Stimulated activated naive B cell treated with anti-CD40 and anti-IgM and Interleukin-4, amounts not matched to agents 10 μg/mL and 1 μg/mL and 100 μg/mL, for 72 hours (primary cell): Measurements from ENCODE around the gene TNFAIP1.

ENCODE experiments used
- ATAC-seq, 2 donors: fragments of 150-1000 bp; cut with Tn5 transposase; replicated peaks; 2 replicates each; pipeline ENCODE4 v1.10.0; 2021; ENCODE audit warnings: moderate library complexity in 1 of 2
- DNase-seq: peaks from one replicate; pipeline ENCODE4 v3.0.0; 2021
- H3K27ac Mint-ChIP-seq: one replicate; pipeline ENCODE4 v1.8.0; 2022; ENCODE audit warnings: mild to moderate bottlenecking, mixed read lengths
- H3K27me3 Mint-ChIP-seq, 2 donors: one replicate each; pipeline ENCODE4 v1.8.0; 2022; ENCODE audit warnings: mixed read lengths in 2 of 2
- H3K36me3 Mint-ChIP-seq, 2 donors: one replicate each; pipeline ENCODE4 v1.8.0; 2022; ENCODE audit warnings: mixed read lengths in 2 of 2, mild to moderate bottlenecking in 1 of 2
- H3K4me1 Mint-ChIP-seq, 2 donors: one replicate each; pipeline ENCODE4 v1.8.0; 2022; ENCODE audit warnings: mixed read lengths in 2 of 2, mild to moderate bottlenecking in 1 of 2
- H3K4me3 Mint-ChIP-seq, 2 donors: one replicate each; pipeline ENCODE4 v1.8.0; 2022; ENCODE audit warnings: mild to moderate bottlenecking in 2 of 2, mixed read lengths in 2 of 2, moderate library complexity in 1 of 2
- H3K9me3 Mint-ChIP-seq, 2 donors: one replicate each; pipeline ENCODE4 v1.8.0; 2022; ENCODE audit warnings: mixed read lengths in 2 of 2, mild to moderate bottlenecking in 1 of 2

Gene TNFAIP1

DNA sequence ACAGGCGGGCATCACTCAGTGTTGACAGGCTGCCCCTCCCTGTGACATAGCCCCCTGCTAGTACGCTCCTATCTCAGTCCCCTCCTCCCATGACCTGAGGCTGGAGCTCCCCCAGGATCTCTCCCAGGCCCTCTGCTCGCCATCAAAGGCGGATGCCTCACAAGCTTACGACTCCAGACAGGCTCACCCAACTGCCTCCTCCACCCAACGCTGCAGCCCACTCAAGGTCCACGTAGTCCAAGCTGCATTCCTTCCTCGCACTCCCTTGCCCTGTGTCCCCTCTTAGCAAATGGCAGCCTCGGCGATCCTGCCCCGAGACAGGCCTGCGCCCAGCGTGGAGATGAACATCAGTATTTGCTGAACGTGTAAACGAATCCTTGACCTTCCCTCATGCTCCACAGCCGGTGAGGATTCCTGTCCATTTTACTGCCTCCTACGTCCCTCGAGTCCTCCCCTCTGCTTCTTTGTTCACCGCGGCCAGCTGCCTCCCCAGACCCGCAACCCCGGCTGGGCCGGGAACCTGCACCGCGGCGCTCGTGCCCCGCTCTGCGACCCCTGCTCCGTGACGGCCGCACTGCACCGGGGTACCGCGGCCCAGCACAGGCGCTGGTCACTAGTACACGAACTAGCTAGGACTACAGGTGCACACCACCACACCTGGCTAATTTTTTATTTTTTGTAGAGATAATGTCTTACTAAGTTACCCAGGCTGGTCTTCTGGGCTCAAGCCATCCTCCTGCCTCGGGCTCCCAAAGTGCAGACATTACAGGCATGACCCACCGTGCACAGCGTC lies 17.4 kb upstream of the TNFAIP1 start:
- no peaks in the 10 kb centered on the region for H3K9me3 Mint-ChIP-seq
- peak overlapping the region; percentile 91 to 96 for H3K4me3 Mint-ChIP-seq
- peak; percentile 11 to 17 for ATAC-seq
- peaks cover 26 to 45% of the 10 kb centered on the region in 2 donors for H3K36me3 Mint-ChIP-seq
- H3K4me1 Mint-ChIP-seq: peaks cover 30 to 44% of the 10 kb centered on the region in 2 donors
- DNase-seq: no peak
- peaks cover 8 to 14% of the 10 kb centered on the region in 2 donors for H3K27me3 Mint-ChIP-seq
- H3K27ac Mint-ChIP-seq: peak overlapping the region; percentile 98

DNA sequence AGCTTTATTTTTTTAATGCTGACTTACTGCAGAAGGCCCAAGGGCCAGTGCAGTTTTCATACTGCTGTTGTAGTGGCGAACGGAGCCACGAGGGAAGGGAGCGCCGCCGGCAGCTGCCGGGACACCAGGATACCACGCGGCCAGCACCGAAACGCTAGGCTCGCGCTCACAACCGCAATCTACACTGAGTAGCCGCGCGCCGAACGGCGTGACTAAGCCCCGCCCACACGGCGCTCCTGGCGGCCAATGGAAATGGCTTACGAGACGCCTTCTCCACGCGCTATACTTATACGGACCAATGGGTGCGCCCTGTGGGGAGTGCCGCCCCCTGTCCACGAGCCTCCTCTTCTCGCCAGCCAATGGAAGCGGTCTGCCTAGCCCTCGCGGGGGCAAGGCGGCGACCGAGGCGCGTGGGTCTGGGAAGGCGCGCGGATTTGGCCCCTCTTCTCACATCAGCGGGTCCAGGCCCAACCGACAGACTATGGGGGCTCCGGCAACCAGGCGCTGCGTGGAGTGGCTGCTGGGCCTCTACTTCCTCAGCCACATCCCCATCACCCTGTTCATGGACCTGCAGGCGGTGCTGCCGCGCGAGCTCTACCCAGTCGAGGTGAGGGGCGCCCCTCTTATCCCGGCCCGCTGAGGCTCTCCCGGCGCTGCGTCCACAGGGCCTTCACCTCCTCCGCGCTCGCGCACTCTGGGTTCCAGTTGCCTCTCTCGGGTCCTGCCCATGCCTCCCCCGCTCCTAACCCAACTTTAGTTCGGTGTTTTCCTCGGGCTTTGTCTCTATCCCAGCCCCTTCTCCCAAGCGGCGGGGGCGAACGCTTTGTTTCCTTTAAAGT lies 16.6 kb upstream of the TNFAIP1 start, which contains the start of gene TMEM97:
TSS of gene TMEM97 (plus strand) at position 442 of the 839 bp plus-strand sequence. CDS start at position 482, 40 bp downstream.
- peak within 1 kb of the TSS; percentile 98 for H3K27ac Mint-ChIP-seq
- peak; percentile 94 for DNase-seq
- H3K36me3 Mint-ChIP-seq: peaks cover 26 to 46% of the 10 kb centered on the region in 2 donors
- H3K9me3 Mint-ChIP-seq: no peaks in the 10 kb centered on the region
- peak within 1 kb of the TSS; percentile 91 to 96 for H3K4me3 Mint-ChIP-seq
- ATAC-seq: peak; percentile 97 to 98
- peaks cover 30 to 44% of the 10 kb centered on the region in 2 donors for H3K4me1 Mint-ChIP-seq
- peaks cover 8 to 14% of the 10 kb centered on the region in 2 donors for H3K27me3 Mint-ChIP-seq

DNA sequence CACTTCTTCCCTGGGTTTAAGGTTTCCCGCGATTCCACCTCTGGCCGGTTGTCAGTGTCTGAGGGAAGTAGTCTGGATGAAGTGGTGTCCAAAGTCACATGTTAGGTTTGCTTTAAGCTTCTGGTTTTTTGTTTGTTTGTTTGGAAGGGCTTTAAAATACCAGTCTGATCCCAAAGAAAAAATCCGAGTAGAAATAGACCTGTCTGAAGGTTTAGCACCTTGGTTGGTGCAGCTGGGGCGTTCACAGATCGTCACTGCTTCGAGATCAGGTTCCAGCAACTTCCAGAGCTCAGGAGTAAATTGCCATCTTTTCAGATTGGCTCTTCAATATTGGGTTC lies 16.0 kb upstream of the TNFAIP1 start:
- Mint-ChIP-seq H3K9me3 (no peaks in the 10 kb centered on the region), H3K4me3 (peak overlapping the region; percentile 91 to 96), H3K4me1 (peaks cover 30 to 46% of the 10 kb centered on the region in 2 donors), H3K27me3 (peaks cover 8 to 14% of the 10 kb centered on the region in 2 donors), H3K27ac (peak overlapping the region; percentile 98), H3K36me3 (peaks cover 26 to 46% of the 10 kb centered on the region in 2 donors)
- ATAC-seq: no peak
- no peak for DNase-seq

DNA sequence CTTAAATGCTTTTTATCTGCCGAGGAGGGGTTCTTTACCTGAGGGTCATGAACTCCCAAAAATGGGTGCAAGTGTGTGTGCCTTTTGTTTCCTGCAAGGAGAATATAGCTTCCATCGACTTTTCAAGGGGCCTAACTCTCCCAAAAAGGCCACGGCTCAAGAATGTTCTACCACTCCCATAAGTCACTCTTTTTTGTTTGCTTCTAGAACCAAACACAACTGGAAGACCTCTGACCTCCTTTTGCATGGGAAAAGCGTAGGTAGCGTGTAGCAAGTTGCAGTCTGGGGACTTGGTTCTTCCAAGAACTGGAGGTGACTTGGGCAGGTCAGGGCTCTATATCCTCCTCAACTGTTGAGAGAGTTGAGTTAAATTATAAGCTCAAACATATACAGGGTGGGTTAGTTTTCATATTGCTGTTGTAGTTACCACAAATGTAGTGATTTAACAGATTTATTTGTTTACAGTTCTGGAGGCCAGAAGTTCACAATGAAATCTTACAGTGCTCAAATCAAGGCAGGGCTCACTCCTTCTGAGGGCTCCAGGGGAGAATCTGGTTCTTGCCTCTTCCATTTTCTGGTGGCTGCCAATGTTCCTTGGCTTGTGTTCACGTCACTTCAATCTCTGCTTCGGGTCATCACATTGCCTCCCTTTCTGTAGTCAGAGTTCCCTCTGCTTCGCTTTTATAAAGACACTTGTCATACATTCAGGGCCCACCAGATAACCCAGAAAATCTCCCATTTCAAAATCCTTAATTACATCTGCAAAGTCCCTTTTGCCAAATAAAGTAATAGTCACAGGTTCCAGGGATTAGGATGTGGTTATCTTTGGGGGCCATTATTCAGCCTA lies 15.1 kb upstream of the TNFAIP1 start:
- Mint-ChIP-seq H3K4me1 (peaks cover 35 to 55% of the 10 kb centered on the region in 2 donors), H3K27me3 (peaks cover 8 to 14% of the 10 kb centered on the region in 2 donors), H3K4me3 (peak overlapping the region; percentile 91 to 96), H3K27ac (peak overlapping the region; percentile 91), H3K9me3 (no peaks in the 10 kb centered on the region), H3K36me3 (peaks cover 31 to 51% of the 10 kb centered on the region in 2 donors)
- no peak for ATAC-seq
- DNase-seq: no peak

DNA sequence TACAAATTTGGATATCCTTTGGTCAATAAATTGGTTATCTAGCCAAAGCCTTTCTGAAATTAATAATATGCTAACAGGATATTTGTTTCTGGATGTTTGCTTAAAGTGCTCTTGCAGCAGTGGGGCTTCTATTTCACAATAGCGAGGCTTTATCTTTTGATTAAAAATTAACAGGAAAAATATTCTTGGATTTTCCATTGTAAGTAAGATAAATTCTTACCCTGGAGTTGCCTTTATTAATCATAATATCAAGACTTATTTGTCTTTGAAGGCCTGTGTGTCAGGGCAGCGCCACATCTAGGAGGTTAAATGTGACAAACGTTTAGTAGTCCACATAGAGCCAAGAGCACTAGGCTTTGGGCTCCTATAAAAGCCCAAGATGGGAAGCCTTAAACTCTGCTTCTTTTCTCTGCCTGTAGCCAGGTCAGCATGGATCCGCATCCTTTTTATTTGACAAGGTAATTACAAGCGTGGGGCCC lies 11.3 kb upstream of the TNFAIP1 start:
- Mint-ChIP-seq H3K36me3 (peaks cover 41 to 53% of the 10 kb centered on the region in 2 donors), H3K27ac (no peak overlapping the region), H3K9me3 (no peaks in the 10 kb centered on the region), H3K4me1 (peaks cover 21 to 40% of the 10 kb centered on the region in 2 donors), H3K27me3 (no peaks in the 10 kb centered on the region), H3K4me3 (no peak overlapping the region)
- DNase-seq (no peak), ATAC-seq (no peak)

DNA sequence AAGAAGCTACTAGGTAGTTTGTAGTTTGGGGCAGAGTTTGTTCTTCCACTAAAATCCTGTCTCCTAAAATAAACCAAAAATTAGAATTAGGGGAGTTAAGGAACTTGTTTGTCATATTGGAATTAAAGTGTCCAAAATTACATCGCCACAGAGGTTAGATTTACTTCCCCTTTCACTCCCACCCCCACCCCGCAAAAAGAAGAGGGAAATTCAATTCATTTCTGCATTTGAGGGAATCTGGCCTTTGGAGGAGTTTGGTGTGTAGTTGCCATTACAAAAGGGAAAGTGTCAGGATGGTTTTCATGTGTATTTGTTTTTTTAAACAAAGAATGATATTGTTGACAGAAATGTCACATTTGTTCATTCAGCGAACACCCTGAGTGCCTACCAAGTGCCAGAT lies 10.8 kb upstream of the TNFAIP1 start:
- H3K4me1 Mint-ChIP-seq: peaks cover 21 to 36% of the 10 kb centered on the region in 2 donors
- H3K4me3 Mint-ChIP-seq: no peak overlapping the region
- H3K36me3 Mint-ChIP-seq: peaks cover 41 to 53% of the 10 kb centered on the region in 2 donors
- H3K27ac Mint-ChIP-seq: no peak overlapping the region
- DNase-seq: no peak
- H3K9me3 Mint-ChIP-seq: no peaks in the 10 kb centered on the region
- no peaks in the 10 kb centered on the region for H3K27me3 Mint-ChIP-seq
- no peak for ATAC-seq

DNA sequence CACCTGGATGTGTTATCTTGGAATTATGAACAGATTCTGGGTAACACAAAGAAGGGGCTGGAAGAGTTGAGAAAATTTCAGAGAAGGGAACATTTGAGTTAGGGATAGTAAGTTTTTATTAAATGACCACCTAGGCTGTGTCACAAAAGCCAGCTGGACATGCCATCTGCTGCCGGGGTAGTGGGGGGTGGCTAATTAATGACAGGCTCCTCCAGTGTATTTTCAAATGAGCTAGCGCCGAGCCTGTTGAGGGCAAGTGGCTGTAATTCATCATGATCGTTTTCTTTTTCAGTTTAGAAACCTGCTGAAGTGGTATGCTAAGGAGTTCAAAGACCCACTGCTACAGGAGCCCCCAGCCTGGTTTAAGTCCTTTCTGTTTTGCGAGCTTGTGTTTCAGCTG lies 10.3 kb upstream of the TNFAIP1 start:
- no peaks in the 10 kb centered on the region for H3K9me3 Mint-ChIP-seq

DNA sequence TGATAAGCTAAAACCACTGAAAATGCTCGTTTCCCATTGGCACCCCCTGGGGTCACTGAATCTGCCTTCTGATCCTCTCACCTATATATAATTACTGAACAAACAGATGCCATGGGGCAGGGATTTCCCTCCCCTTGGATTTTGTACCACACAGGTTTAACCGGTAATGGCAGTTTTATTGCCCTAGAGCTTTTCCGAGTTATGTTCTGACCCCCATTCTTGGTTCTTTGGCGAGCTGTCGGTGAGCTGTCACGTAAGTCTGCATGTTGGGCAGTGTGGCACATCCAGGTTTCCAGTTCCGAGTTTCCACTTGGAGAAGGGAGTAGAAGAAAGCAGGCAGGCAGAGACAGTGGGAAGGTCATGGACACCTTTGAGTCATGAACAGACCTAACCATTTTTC lies 9.4 kb upstream of the TNFAIP1 start:
- Mint-ChIP-seq H3K36me3 (peaks cover 34 to 40% of the 10 kb centered on the region in 2 donors), H3K27ac (peak overlapping the region; percentile 11), H3K4me3 (no peak overlapping the region), H3K9me3 (no peaks in the 10 kb centered on the region), H3K27me3 (no peaks in the 10 kb centered on the region), H3K4me1 (peaks cover 12 to 24% of the 10 kb centered on the region in 2 donors)
- DNase-seq (no peak), ATAC-seq (no peak)

More for the DNA sequence above, 10.3 kb upstream of the TNFAIP1 start:
- H3K4me1 Mint-ChIP-seq: peaks cover 17 to 31% of the 10 kb centered on the region in 2 donors
- H3K4me3 Mint-ChIP-seq: no peak overlapping the region
- ATAC-seq: no peak
- H3K36me3 Mint-ChIP-seq: peaks cover 37 to 49% of the 10 kb centered on the region in 2 donors
- H3K27ac Mint-ChIP-seq: no peak overlapping the region
- DNase-seq: no peak
- no peaks in the 10 kb centered on the region for H3K27me3 Mint-ChIP-seq

DNA sequence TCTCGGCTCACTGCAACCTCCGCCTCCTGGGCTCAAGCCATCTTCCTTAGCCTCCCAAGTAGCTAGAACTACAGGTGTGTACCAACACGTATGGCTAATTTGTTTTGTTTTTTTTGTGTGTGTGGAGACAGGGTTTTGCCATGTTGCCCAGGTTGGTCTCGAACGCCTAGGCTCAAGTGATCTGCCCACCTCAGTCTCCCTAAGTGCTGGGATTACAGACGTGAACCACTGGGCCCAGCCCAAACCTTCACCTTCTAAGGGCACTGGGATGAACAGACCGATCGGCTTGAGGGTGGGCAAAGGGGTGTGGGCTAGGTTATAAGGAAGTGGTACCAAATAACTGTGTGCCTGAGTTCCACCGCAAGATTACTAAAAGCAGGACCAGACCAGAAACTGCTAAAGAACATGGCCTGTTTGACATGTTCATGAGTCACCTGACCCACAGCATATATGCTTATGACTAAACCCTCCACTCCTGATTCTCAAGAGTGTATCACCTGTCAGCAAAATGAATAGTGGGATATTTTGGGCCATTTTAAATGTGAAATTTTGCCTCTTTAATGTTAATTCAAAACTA lies 8.4 kb upstream of the TNFAIP1 start:
- peak overlapping the region; percentile 51 for H3K27ac Mint-ChIP-seq
- peaks cover 33 to 42% of the 10 kb centered on the region in 2 donors for H3K36me3 Mint-ChIP-seq
- ATAC-seq (peak; percentile 87 to 94), DNase-seq (no peak)
- H3K9me3 Mint-ChIP-seq: no peaks in the 10 kb centered on the region
- H3K4me1 Mint-ChIP-seq: peaks cover 9 to 17% of the 10 kb centered on the region in 2 donors
- H3K4me3 Mint-ChIP-seq: peak overlapping the region in 1 of 2 donors; percentile 22
- H3K27me3 Mint-ChIP-seq: no peaks in the 10 kb centered on the region

DNA sequence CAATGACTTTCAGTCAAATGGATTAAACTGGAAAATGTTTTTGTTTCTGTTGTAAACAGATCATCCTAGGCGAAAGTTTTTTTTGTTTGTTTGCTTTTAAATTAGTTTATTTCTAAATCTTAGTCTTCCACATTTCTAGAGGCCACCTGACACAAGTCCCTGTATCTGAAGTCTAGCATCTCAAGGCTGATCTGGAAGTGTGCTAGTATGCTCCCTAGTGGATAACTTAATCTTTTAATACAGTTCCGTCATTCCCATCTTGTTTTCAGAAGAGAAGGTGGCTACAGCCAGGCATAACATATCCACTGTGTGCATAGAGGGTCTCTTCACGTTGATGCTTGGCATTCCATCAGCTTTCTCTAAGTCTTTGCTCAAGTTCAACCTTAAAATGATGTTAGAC lies 7.9 kb upstream of the TNFAIP1 start:
- peaks cover 9 to 20% of the 10 kb centered on the region in 2 donors for H3K4me1 Mint-ChIP-seq
- no peak for DNase-seq

DNA sequence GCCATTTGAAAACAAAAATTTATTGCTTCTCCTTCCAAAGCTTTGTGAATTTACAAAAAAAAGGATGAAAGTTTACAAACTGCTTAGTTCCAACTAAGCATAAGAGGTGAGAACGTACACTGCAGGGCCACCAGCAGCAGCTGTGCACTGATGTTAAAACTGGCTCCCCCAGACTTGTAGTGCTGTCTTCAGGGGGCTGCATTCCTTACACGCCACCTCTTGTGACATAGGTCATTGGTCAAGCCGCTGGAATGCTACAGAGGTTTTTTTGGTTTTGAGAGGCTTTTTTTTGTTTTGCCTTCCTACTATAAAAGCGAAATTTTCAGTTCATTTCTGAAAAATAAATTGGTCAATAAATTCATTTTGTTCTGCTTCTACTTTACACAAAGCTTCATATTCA lies 7.2 kb upstream of the TNFAIP1 start:
- Mint-ChIP-seq H3K36me3 (peaks cover 29 to 36% of the 10 kb centered on the region in 2 donors), H3K27ac (no peak overlapping the region), H3K27me3 (no peaks in the 10 kb centered on the region), H3K4me1 (peaks cover 9 to 26% of the 10 kb centered on the region in 2 donors), H3K9me3 (no peaks in the 10 kb centered on the region), H3K4me3 (no peak overlapping the region)
- ATAC-seq (no peak), DNase-seq (no peak)

More for the DNA sequence above, 7.9 kb upstream of the TNFAIP1 start:
- Mint-ChIP-seq H3K27ac (no peak overlapping the region), H3K4me3 (no peak overlapping the region), H3K27me3 (no peaks in the 10 kb centered on the region), H3K9me3 (no peaks in the 10 kb centered on the region), H3K36me3 (peaks cover 29 to 39% of the 10 kb centered on the region in 2 donors)
- ATAC-seq: no peak

DNA sequence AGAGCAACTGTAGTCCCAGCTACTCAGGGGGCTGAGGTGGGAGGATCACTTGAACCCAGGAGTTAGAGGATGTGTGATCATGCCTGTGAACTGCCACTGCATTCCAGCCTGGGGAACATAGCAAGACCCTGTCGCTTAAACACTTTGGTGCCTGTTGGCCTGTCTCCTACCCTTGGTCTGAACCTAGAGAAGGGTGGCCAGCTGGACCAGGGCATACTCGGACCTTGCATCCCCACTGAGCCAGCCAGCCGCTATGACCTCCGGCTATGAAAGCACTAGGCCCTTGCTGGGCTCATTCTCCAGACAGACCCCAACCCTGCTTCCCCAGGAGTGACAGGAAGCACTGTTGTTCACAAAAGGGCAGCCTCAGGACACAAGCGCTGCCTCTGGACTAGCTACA lies 4.9 kb upstream of the TNFAIP1 start:
- H3K27me3 Mint-ChIP-seq: no peaks in the 10 kb centered on the region
- no peak for DNase-seq
- no peaks in the 10 kb centered on the region for H3K9me3 Mint-ChIP-seq
- no peak overlapping the region for H3K4me3 Mint-ChIP-seq
- H3K36me3 Mint-ChIP-seq: peaks cover 21 to 29% of the 10 kb centered on the region in 2 donors
- peaks cover 16 to 28% of the 10 kb centered on the region in 2 donors for H3K4me1 Mint-ChIP-seq
- no peak for ATAC-seq
- peak overlapping the region; percentile 42 for H3K27ac Mint-ChIP-seq

DNA sequence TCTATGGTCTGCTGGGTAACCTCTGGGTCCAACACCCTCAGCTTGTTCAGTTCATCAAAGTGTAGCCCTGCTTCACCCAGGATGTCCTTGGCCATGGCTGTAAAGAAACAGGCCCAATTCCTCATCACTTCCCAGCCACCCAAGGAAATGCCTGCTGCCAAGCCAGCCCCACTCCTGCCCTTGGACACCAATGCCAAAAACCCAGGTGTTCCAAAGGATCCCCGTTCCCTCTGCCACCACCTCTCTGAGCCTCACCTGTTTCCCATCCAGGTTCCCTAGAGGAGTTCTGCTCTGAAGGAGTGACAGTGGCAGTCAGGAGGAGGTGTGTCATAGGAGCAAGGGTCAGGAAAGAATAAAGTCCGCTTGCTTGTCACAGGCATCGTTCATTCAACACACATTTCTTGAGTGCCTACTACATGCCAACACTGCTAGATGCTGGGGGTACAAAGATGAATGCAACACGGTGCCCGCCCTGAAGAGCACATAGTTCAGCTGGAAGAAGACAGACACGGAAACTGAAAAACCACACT lies 3.6 kb upstream of the TNFAIP1 start:
- Mint-ChIP-seq H3K27me3 (no peaks in the 10 kb centered on the region), H3K9me3 (no peaks in the 10 kb centered on the region), H3K4me3 (no peak overlapping the region), H3K27ac (no peak overlapping the region), H3K4me1 (peaks cover 19 to 33% of the 10 kb centered on the region in 2 donors), H3K36me3 (peaks cover 10 to 17% of the 10 kb centered on the region in 2 donors)
- ATAC-seq (no peak), DNase-seq (no peak)
